HepG2 (cell line): Measurements from ENCODE around the gene MAP1B.

ENCODE experiments used
- CTCF ChIP-seq: sonication (generic); formaldehyde crosslinking; IDR thresholded peaks from 2 replicates; pipeline ENCODE4 v1.5.0; 2020; ENCODE audit warnings: mild to moderate bottlenecking, missing genetic modification reagents, moderate library complexity
- MZF1 ChIP-seq: sonication (generic); formaldehyde crosslinking; IDR thresholded peaks from 2 replicates; pipeline ENCODE4 v1.8.1; 2023; ENCODE audit warnings: mild to moderate bottlenecking, missing genetic modification reagents, borderline replicate concordance

- TF ChIP-seq CTCF (CRISPR knock-in tag) = no peak
- TF ChIP-seq MZF1 (CRISPR knock-in tag) = no peak
These were observed 144.1 kb downstream of the MAP1B start for GRCh38 chr5:72251386-72251785.
